HepG2 (cell line): Measurements from ENCODE around the gene FITM2. TPM values are rescaled to one million over a fixed set of nuclear protein-coding genes. Genes with fewer than 3 reads are reported as not detected.
A peak's percentile ranks its signal among the peaks of the same experiment; 100 is the strongest.

Experiments
- CBFB ChIP-seq: sonication (generic); formaldehyde crosslinking; IDR thresholded peaks from 2 replicates; pipeline ENCODE4 v1.4.0; 2020; ENCODE audit warnings: missing genetic modification reagents
- CCAR2 ChIP-seq: fragments of 200-400 bp; formaldehyde crosslinking; optimal IDR thresholded peaks from 2 replicates; pipeline ENCODE3; 2018; ENCODE audit warnings: low read depth, mild to moderate bottlenecking, low read length, moderate library complexity
- FIP1L1 ChIP-seq: fragments of 200-400 bp; formaldehyde crosslinking; IDR thresholded peaks from 2 replicates; pipeline ENCODE4 v1.6.1; 2018; ENCODE audit warnings: low read depth, mild to moderate bottlenecking, low read length, moderate library complexity, borderline replicate concordance; ENCODE audit not compliant: insufficient read depth
- FLYWCH1 ChIP-seq: sonication (generic); formaldehyde crosslinking; IDR thresholded peaks from 2 replicates; pipeline ENCODE4 v1.8.1; 2023; ENCODE audit warnings: mild to moderate bottlenecking, missing genetic modification reagents
- GLI4 ChIP-seq: sonication (generic); formaldehyde crosslinking; IDR thresholded peaks from 2 replicates; pipeline ENCODE4 v1.5.1; 2020; ENCODE audit warnings: missing genetic modification reagents, mild to moderate bottlenecking, moderate library complexity, borderline replicate concordance
- HOXA7 ChIP-seq: sonication (generic); formaldehyde crosslinking; IDR thresholded peaks from 2 replicates; pipeline ENCODE4 v1.8.1; 2022; ENCODE audit warnings: mild to moderate bottlenecking, missing genetic modification reagents, moderate library complexity
- PHF8 ChIP-seq: sonication (generic); formaldehyde crosslinking; IDR thresholded peaks from 2 replicates; pipeline ENCODE4 v1.5.0; 2020; ENCODE audit warnings: missing genetic modification reagents
- POGZ ChIP-seq: sonication (generic); formaldehyde crosslinking; IDR thresholded peaks from 2 replicates; pipeline ENCODE4 v1.4.0; 2020; ENCODE audit warnings: mild to moderate bottlenecking, missing genetic modification reagents
- TRIM24 ChIP-seq: sonication (generic); formaldehyde crosslinking; IDR thresholded peaks from 2 replicates; pipeline ENCODE4 v1.8.0; 2022; ENCODE audit warnings: mild to moderate bottlenecking, missing genetic modification reagents
- ZNF143 ChIP-seq: sonication (generic); formaldehyde crosslinking; IDR thresholded peaks from 2 replicates; pipeline ENCODE4 v1.4.0; 2020; ENCODE audit warnings: missing genetic modification reagents
- ZNF496 ChIP-seq: sonication (generic); formaldehyde crosslinking; IDR thresholded peaks from 2 replicates; pipeline ENCODE4 v1.8.1; 2023; ENCODE audit warnings: mild to moderate bottlenecking, moderate library complexity, missing genetic modification reagents; ENCODE audit not compliant: insufficient replicate concordance
- ZNF749 ChIP-seq: sonication (generic); formaldehyde crosslinking; IDR thresholded peaks from 2 replicates; pipeline ENCODE4 v1.8.0; 2022; ENCODE audit warnings: mild to moderate bottlenecking, missing genetic modification reagents, moderate library complexity, borderline replicate concordance
- polyA plus RNA-seq, 8 experiments: library from polyadenylated mRNA; depleted of rRNA in 3 of 8; stranded (reverse) in 7 of 8; unstranded in 1 of 8; fragments of >200 nt; fragmentation: Illumina TruSeq in 4 of 8; extraction: Trizol in 4 of 8; gene quantifications; 2 replicates each; pipeline versions ENCODE4 v1.2.1 to v1.2.3, GENCODE V29; 2011 to 2016; ENCODE audit warnings: low read depth in 4 of 8, missing spikeins in 1 of 8, mixed read lengths in 1 of 8; ENCODE audit not compliant: insufficient read depth in 1 of 8
- total RNA-seq, 5 experiments: library from RNA; depleted of rRNA; stranded (reverse); fragments of >200 nt; fragmentation: Illumina TruSeq; extraction: Trizol; gene quantifications; 2 replicates each; pipeline ENCODE4 v1.2.3, GENCODE V29; 2016; ENCODE audit warnings: low read depth in 1 of 5
- TF ChIP-seq, protein P1 (sequence below): sonication (generic); formaldehyde crosslinking; IDR thresholded peaks from 2 replicates; pipeline ENCODE4 v1.4.0; 2020; ENCODE audit warnings: missing genetic modification reagents
- TF ChIP-seq, protein P2 (sequence below): sonication (generic); formaldehyde crosslinking; IDR thresholded peaks from 2 replicates; pipeline ENCODE4 v1.4.0; 2020; ENCODE audit warnings: mild to moderate bottlenecking, low read depth, missing genetic modification reagents
- TF ChIP-seq, protein P3 (sequence below): sonication (generic); formaldehyde crosslinking; IDR thresholded peaks from 2 replicates; pipeline ENCODE4 v1.8.1; 2023; ENCODE audit warnings: mild to moderate bottlenecking, moderate library complexity, missing genetic modification reagents
- TF ChIP-seq, protein P4 (sequence below): sonication (generic); formaldehyde crosslinking; IDR thresholded peaks from 2 replicates; pipeline ENCODE4 v1.8.0; 2022; ENCODE audit warnings: missing genetic modification reagents, mild to moderate bottlenecking, moderate library complexity, borderline replicate concordance
- TF ChIP-seq, protein P5 (sequence below): sonication (generic); formaldehyde crosslinking; conservative IDR thresholded peaks from 2 replicates; pipeline ENCODE4 v1.4.0; 2020; ENCODE audit warnings: missing genetic modification reagents
- TF ChIP-seq, protein P6 (sequence below): sonication (generic); formaldehyde crosslinking; conservative IDR thresholded peaks from 2 replicates; pipeline ENCODE4 v1.8.0; 2022; ENCODE audit warnings: mild to moderate bottlenecking, moderate library complexity, missing genetic modification reagents

FITM2 gene
- total and polyA plus RNA-seq, 2 of the 13 experiments (the other 11 are each of a cell fraction or from before 2014, with no cell fraction given): 9.6 to 24.5 TPM

DNA sequence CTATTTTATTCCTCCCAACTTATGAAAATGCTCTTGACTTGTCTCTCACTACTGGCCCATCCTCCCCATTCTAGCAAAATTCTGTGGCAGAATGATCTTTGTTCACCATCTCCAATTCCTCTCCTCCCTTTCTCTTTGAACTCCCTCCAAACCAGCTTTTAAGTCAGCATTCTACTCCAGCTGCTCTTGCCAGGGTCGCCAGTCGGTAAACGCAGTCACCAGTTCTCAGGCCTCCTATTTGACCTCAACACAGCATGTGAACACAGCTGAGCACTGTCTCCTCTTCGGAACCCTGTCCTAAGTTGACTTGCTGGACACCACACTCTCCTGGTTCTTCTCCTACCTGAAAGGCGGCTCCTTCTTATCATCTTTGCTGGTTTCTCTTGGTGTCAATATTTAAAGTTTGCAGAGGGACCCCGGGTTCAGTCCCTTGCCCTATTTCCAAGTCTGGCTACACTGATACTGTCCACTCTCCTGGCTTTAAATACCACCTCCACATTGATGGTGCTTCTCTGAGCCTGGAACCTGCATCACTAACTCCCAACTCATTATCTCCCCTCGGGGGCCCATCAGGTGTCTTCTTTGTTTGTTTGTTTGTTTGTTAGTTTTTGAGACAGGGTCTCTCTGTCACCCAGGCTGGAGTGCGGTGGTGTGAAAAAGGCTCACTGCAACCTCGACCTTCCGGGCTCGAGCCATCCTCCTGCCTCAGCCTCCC is 36.5 kb downstream of the FITM2 start (continued):
- no peak for TF ChIP-seq GLI4
- TF ChIP-seq HOXA7 (CRISPR knock-in tag): no peak
- no peak for TF ChIP-seq ZNF496 (CRISPR knock-in tag)
- TF ChIP-seq FIP1L1: no peak
- TF ChIP-seq FLYWCH1 (CRISPR knock-in tag): no peak
- TF ChIP-seq, protein P1, sequence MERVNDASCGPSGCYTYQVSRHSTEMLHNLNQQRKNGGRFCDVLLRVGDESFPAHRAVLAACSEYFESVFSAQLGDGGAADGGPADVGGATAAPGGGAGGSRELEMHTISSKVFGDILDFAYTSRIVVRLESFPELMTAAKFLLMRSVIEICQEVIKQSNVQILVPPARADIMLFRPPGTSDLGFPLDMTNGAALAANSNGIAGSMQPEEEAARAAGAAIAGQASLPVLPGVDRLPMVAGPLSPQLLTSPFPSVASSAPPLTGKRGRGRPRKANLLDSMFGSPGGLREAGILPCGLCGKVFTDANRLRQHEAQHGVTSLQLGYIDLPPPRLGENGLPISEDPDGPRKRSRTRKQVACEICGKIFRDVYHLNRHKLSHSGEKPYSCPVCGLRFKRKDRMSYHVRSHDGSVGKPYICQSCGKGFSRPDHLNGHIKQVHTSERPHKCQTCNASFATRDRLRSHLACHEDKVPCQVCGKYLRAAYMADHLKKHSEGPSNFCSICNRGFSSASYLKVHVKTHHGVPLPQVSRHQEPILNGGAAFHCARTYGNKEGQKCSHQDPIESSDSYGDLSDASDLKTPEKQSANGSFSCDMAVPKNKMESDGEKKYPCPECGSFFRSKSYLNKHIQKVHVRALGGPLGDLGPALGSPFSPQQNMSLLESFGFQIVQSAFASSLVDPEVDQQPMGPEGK (CRISPR knock-in tag): peak; percentile 44; the same call in 1 of the 2 replicates
- TF ChIP-seq, protein P2, sequence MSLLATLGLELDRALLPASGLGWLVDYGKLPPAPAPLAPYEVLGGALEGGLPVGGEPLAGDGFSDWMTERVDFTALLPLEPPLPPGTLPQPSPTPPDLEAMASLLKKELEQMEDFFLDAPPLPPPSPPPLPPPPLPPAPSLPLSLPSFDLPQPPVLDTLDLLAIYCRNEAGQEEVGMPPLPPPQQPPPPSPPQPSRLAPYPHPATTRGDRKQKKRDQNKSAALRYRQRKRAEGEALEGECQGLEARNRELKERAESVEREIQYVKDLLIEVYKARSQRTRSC (CRISPR knock-in tag): no peak
- TF ChIP-seq PHF8 (CRISPR knock-in tag): no peak
- no peak for TF ChIP-seq POGZ (CRISPR knock-in tag)
- TF ChIP-seq, protein P3, sequence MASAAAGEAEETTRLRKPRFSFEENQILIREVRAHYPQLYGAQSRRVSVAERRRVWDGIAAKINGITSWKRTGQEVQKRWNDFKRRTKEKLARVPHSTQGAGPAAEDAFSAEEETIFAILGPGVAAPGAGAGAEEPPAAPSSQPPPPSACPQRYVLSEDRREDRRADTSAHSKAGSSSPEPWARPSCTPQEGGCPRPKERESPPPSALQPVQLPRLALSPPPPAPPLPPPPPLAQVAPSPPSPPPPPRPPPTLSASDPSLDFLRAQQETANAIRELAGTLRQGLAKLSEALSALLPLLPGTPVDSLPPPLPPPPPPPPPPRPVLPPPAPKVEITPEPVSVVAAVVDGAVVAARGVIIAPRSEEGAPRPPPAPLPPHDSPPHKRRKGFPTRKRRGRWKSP: no peak
- no peak for TF ChIP-seq TRIM24 (CRISPR knock-in tag)
- TF ChIP-seq, protein P4, sequence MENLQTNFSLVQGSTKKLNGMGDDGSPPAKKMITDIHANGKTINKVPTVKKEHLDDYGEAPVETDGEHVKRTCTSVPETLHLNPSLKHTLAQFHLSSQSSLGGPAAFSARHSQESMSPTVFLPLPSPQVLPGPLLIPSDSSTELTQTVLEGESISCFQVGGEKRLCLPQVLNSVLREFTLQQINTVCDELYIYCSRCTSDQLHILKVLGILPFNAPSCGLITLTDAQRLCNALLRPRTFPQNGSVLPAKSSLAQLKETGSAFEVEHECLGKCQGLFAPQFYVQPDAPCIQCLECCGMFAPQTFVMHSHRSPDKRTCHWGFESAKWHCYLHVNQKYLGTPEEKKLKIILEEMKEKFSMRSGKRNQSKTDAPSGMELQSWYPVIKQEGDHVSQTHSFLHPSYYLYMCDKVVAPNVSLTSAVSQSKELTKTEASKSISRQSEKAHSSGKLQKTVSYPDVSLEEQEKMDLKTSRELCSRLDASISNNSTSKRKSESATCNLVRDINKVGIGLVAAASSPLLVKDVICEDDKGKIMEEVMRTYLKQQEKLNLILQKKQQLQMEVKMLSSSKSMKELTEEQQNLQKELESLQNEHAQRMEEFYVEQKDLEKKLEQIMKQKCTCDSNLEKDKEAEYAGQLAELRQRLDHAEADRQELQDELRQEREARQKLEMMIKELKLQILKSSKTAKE (CRISPR knock-in tag): no peak
- TF ChIP-seq, protein P5, sequence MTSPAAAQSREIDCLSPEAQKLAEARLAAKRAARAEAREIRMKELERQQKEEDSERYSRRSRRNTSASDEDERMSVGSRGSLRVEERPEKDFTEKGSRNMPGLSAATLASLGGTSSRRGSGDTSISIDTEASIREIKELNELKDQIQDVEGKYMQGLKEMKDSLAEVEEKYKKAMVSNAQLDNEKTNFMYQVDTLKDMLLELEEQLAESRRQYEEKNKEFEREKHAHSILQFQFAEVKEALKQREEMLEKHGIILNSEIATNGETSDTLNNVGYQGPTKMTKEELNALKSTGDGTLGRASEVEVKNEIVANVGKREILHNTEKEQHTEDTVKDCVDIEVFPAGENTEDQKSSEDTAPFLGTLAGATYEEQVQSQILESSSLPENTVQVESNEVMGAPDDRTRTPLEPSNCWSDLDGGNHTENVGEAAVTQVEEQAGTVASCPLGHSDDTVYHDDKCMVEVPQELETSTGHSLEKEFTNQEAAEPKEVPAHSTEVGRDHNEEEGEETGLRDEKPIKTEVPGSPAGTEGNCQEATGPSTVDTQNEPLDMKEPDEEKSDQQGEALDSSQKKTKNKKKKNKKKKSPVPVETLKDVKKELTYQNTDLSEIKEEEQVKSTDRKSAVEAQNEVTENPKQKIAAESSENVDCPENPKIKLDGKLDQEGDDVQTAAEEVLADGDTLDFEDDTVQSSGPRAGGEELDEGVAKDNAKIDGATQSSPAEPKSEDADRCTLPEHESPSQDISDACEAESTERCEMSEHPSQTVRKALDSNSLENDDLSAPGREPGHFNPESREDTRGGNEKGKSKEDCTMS (CRISPR knock-in tag): no peak
- TF ChIP-seq CCAR2: peak; percentile 51
- TF ChIP-seq, protein P6, sequence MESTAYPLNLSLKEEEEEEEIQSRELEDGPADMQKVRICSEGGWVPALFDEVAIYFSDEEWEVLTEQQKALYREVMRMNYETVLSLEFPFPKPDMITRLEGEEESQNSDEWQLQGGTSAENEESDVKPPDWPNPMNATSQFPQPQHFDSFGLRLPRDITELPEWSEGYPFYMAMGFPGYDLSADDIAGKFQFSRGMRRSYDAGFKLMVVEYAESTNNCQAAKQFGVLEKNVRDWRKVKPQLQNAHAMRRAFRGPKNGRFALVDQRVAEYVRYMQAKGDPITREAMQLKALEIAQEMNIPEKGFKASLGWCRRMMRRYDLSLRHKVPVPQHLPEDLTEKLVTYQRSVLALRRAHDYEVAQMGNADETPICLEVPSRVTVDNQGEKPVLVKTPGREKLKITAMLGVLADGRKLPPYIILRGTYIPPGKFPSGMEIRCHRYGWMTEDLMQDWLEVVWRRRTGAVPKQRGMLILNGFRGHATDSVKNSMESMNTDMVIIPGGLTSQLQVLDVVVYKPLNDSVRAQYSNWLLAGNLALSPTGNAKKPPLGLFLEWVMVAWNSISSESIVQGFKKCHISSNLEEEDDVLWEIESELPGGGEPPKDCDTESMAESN (CRISPR knock-in tag): no peak
- TF ChIP-seq ZNF143 (CRISPR knock-in tag): no peak
- TF ChIP-seq ZNF749: no peak
- TF ChIP-seq CBFB (CRISPR knock-in tag): no peak
